Activated CD4-positive, alpha-beta T cell treated with anti-CD3 and anti-CD28 coated beads for 36 hours (primary cell): ENCODE data around the gene CPNE8. TPM values are rescaled to one million over a fixed set of nuclear protein-coding genes. Genes with fewer than 3 reads are reported as not detected.

Experiments
- ATAC-seq: fragments of 200-7000 bp; cut with Tn5 transposase; one replicate; pipeline ENCODE4 v1.10.0; 2021; ENCODE audit warnings: mild to moderate bottlenecking, moderate library complexity
- CTCF ChIA-PET: fragments of 350-600 bp; sonication (Branson Sonifier 250); formaldehyde crosslinking; loops from one replicate; lab custom pipeline; 2021; ENCODE audit warnings: antibody characterized with exemption; lab: Charles Lee
- POLR2A ChIA-PET: fragments of 350-600 bp; sonication (Branson Sonifier 250); formaldehyde crosslinking; loops from one replicate; lab custom pipeline; 2021; ENCODE audit warnings: antibody characterized with exemption, inconsistent platforms; lab: Charles Lee
- DNase-seq: peaks from one replicate; pipeline ENCODE4 v3.0.0-alpha.2; 2020
- H3K27ac Mint-ChIP-seq: one replicate; pipeline ENCODE4 v1.8.0; 2021; ENCODE audit warnings: mixed read lengths
- H3K27me3 Mint-ChIP-seq: one replicate; pipeline ENCODE4 v1.8.0; 2021; ENCODE audit warnings: mixed read lengths
- H3K36me3 Mint-ChIP-seq: one replicate; pipeline ENCODE4 v1.8.0; 2021; ENCODE audit warnings: low read depth, mixed read lengths
- H3K4me1 Mint-ChIP-seq: one replicate; pipeline ENCODE4 v1.8.0; 2021; ENCODE audit warnings: mixed read lengths
- H3K4me3 Mint-ChIP-seq: one replicate; pipeline ENCODE4 v1.8.0; 2021; ENCODE audit warnings: mild to moderate bottlenecking, moderate library complexity, mixed read lengths
- H3K9me3 Mint-ChIP-seq: one replicate; pipeline ENCODE4 v1.8.0; 2021; ENCODE audit warnings: low read depth, mixed read lengths
- intact Hi-C, 2 experiments: fragments of 100-400 bp; cut with DNase I in 1 of 2; cut with micrococcal nuclease in 1 of 2; formaldehyde crosslinking; loops; one replicate each; pipeline versions ENCODE4 v1.14.2 to v1.15.1; 2022 to 2024; cut with DNase I, micrococcal nuclease
- total RNA-seq, 2 experiments: library from RNA; stranded (reverse); gene quantifications; one replicate each; pipeline ENCODE4 v1.2.3, GENCODE V29; 2021

CPNE8 gene
- total RNA-seq, 2 experiments from 2014 or later = 3.0 to 4.6 TPM

DNA sequence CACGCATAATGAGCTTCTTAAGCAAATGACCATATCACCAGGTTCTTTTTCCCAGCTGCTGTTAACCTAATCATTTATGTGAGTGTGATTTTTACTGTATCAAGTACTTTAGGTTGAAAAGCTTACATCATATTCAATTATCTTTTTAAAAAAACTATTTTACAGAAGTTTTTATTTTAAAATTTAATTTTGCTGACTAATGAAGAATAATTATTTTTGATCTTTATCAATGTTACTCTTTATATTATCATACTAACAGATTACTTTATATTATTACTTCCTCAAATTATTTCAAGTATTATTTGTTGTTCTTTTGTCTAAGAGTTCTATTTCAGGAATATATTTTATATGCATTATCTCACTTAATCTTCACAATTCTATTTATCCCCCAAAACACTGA is 236.3 kb downstream of the CPNE8 start:
- Mint-ChIP-seq H3K27me3 (no peaks in the 10 kb centered on the region), H3K27ac (no peak overlapping the region), H3K9me3 (no peaks in the 10 kb centered on the region), H3K4me1 (no peaks in the 10 kb centered on the region), H3K36me3 (peaks cover 3% of the 10 kb centered on the region), H3K4me3 (no peak overlapping the region)
- ATAC-seq (no peak), DNase-seq (no peak)
- CTCF ChIA-PET = no interaction called here
- POLR2A ChIA-PET = no interaction called here
- intact Hi-C loops = loop anchor here in 1 of 2 experiments (10.0 kb wide), 1 partner anchor 436 kb away; no protein-coding TSS in a partner anchor

GRCh38 chr12:38666425-38666824 is 239.0 kb downstream of the CPNE8 start:
- no peak overlapping the region for H3K4me3 Mint-ChIP-seq
- POLR2A ChIA-PET = no interaction called here
- no peak overlapping the region for H3K27ac Mint-ChIP-seq
- peaks cover 16% of the 10 kb centered on the region for H3K36me3 Mint-ChIP-seq
- intact Hi-C loops = loop anchor here in 1 of 2 experiments (10.0 kb wide), 1 partner anchor 438 kb away; no protein-coding TSS in a partner anchor
- no peak for DNase-seq
- H3K4me1 Mint-ChIP-seq = no peaks in the 10 kb centered on the region
- CTCF ChIA-PET = no interaction called here
- no peaks in the 10 kb centered on the region for H3K27me3 Mint-ChIP-seq
- no peak for ATAC-seq
- H3K9me3 Mint-ChIP-seq = peaks cover 14% of the 10 kb centered on the region

GRCh38 chr12:38664661-38665269 is 240.6 kb downstream of the CPNE8 start:
- peak; percentile 6 for DNase-seq
- H3K4me3 Mint-ChIP-seq = no peak overlapping the region
- H3K9me3 Mint-ChIP-seq = peaks cover 18% of the 10 kb centered on the region
- no peaks in the 10 kb centered on the region for H3K4me1 Mint-ChIP-seq
- CTCF ChIA-PET = no interaction called here
- intact Hi-C loops = loop anchor here in 1 of 2 experiments (10.0 kb wide), 1 partner anchor 440 kb away; no protein-coding TSS in a partner anchor
- no peaks in the 10 kb centered on the region for H3K27me3 Mint-ChIP-seq
- POLR2A ChIA-PET = no interaction called here
- no peak for ATAC-seq
- peaks cover 18% of the 10 kb centered on the region for H3K36me3 Mint-ChIP-seq
- no peak overlapping the region for H3K27ac Mint-ChIP-seq

GRCh38 chr12:38662829-38663228 is 242.6 kb downstream of the CPNE8 start:
- no peaks in the 10 kb centered on the region for H3K27me3 Mint-ChIP-seq

DNA sequence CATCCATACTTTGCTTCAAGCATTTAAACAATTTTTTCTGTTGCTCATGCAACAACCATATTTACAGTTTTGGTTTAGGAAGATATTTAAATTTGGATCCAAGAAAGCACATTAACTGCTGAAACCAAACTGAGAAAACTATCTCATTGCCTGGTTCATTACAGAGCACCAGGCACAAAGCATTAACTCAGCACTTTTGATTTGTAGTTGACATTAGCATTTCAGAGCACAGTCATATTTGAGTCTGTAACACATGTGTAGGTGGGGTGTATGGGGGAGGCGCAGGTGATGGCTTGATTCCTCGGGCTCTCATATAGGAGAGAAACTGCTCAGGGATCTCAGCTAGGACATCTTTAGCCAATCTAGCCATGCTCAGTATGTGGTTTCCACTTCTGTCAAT is 251.7 kb downstream of the CPNE8 start:
- H3K9me3 Mint-ChIP-seq = no peaks in the 10 kb centered on the region
- ATAC-seq (no peak), DNase-seq (no peak)
- ChIA-PET CTCF (no interaction called here), POLR2A (no interaction called here)
- H3K27me3 Mint-ChIP-seq = no peaks in the 10 kb centered on the region
- no peak overlapping the region for H3K4me3 Mint-ChIP-seq
- H3K36me3 Mint-ChIP-seq = peaks cover 1% of the 10 kb centered on the region
- intact Hi-C loops = no loop called here
- no peak overlapping the region for H3K27ac Mint-ChIP-seq
- peaks cover 2% of the 10 kb centered on the region for H3K4me1 Mint-ChIP-seq

More at GRCh38 chr12:38662829-38663228, 242.6 kb downstream of the CPNE8 start:
- ATAC-seq (no peak), DNase-seq (no peak)
- POLR2A ChIA-PET = no interaction called here
- no peaks in the 10 kb centered on the region for H3K4me1 Mint-ChIP-seq
- H3K27ac Mint-ChIP-seq = no peak overlapping the region
- CTCF ChIA-PET = no interaction called here
- H3K9me3 Mint-ChIP-seq = peaks cover 26% of the 10 kb centered on the region
- H3K36me3 Mint-ChIP-seq = peaks cover 18% of the 10 kb centered on the region
- intact Hi-C loops = loop anchor here in 1 of 2 experiments (10.0 kb wide), 1 partner anchor 442 kb away; no protein-coding TSS in a partner anchor
- H3K4me3 Mint-ChIP-seq = no peak overlapping the region

- DNase-seq (no peak), ATAC-seq (no peak)
- Mint-ChIP-seq H3K36me3 (no peaks in the 10 kb centered on the region), H3K27ac (no peak overlapping the region), H3K27me3 (no peaks in the 10 kb centered on the region), H3K9me3 (peaks cover 2% of the 10 kb centered on the region), H3K4me1 (no peaks in the 10 kb centered on the region), H3K4me3 (no peak overlapping the region)
- ChIA-PET CTCF (no interaction called here), POLR2A (no interaction called here)
- intact Hi-C loops = no loop called here
Measured at GRCh38 chr12:38648813-38649212, 256.6 kb downstream of the CPNE8 start.

DNA sequence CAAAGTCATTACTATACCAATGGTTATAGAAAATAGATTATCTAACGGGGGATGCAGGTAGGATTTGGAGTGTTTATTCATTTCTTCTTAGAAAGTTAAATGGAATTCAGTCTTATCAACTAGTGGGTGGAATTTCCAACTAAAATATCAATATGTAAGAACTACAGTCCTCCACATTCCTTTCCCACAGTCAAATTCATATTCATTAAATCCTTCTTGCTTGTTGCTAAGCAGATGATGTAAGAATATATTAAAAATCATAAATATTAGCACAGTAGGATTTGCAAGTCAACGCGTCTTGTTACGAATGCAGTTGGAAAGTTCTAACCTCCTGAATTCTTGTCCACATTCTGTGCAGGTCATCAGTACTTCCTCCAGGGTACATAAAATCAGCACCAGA is 259.2 kb downstream of the CPNE8 start:
- ChIA-PET CTCF (no interaction called here), POLR2A (no interaction called here)
- H3K4me1 Mint-ChIP-seq = no peaks in the 10 kb centered on the region
- H3K36me3 Mint-ChIP-seq = no peaks in the 10 kb centered on the region
- no peak overlapping the region for H3K4me3 Mint-ChIP-seq
- no peak for DNase-seq
- ATAC-seq = no peak
- no peak overlapping the region for H3K27ac Mint-ChIP-seq
- no peaks in the 10 kb centered on the region for H3K27me3 Mint-ChIP-seq
- intact Hi-C loops = no loop called here
- H3K9me3 Mint-ChIP-seq = peaks cover 2% of the 10 kb centered on the region

- no peak overlapping the region for H3K27ac Mint-ChIP-seq
- H3K36me3 Mint-ChIP-seq = no peaks in the 10 kb centered on the region
- H3K9me3 Mint-ChIP-seq = peaks cover 3% of the 10 kb centered on the region
- DNase-seq = no peak
- ATAC-seq = no peak
- CTCF ChIA-PET = no interaction called here
- intact Hi-C loops = no loop called here
- no peaks in the 10 kb centered on the region for H3K4me1 Mint-ChIP-seq
- H3K27me3 Mint-ChIP-seq = no peaks in the 10 kb centered on the region
- H3K4me3 Mint-ChIP-seq = no peak overlapping the region
- POLR2A ChIA-PET = no interaction called here
Measured at GRCh38 chr12:38639625-38640024, 265.8 kb downstream of the CPNE8 start.

- peaks cover 1% of the 10 kb centered on the region for H3K9me3 Mint-ChIP-seq
- ChIA-PET CTCF (no interaction called here), POLR2A (no interaction called here)
- H3K36me3 Mint-ChIP-seq = no peaks in the 10 kb centered on the region
- no peak for ATAC-seq
- DNase-seq = no peak
- no peak overlapping the region for H3K27ac Mint-ChIP-seq
- H3K4me1 Mint-ChIP-seq = no peaks in the 10 kb centered on the region
- H3K27me3 Mint-ChIP-seq = no peaks in the 10 kb centered on the region
- intact Hi-C loops = no loop called here
- no peak overlapping the region for H3K4me3 Mint-ChIP-seq
Measured at GRCh38 chr12:38638401-38638800, 267.0 kb downstream of the CPNE8 start.

GRCh38 chr12:38633511-38633910 is 271.9 kb downstream of the CPNE8 start:
- Mint-ChIP-seq H3K4me3 (no peak overlapping the region), H3K9me3 (peaks cover 1% of the 10 kb centered on the region), H3K4me1 (no peaks in the 10 kb centered on the region), H3K36me3 (no peaks in the 10 kb centered on the region), H3K27me3 (no peaks in the 10 kb centered on the region), H3K27ac (no peak overlapping the region)
- DNase-seq = no peak
- POLR2A ChIA-PET = no interaction called here
- no peak for ATAC-seq
- intact Hi-C loops = no loop called here
- CTCF ChIA-PET = no interaction called here

- Mint-ChIP-seq H3K27me3 (no peaks in the 10 kb centered on the region), H3K4me1 (no peaks in the 10 kb centered on the region), H3K9me3 (peaks cover 9% of the 10 kb centered on the region), H3K27ac (no peak overlapping the region), H3K36me3 (no peaks in the 10 kb centered on the region), H3K4me3 (no peak overlapping the region)
- ChIA-PET CTCF (no interaction called here), POLR2A (no interaction called here)
- intact Hi-C loops = no loop called here
- ATAC-seq (no peak), DNase-seq (no peak)
Measured at GRCh38 chr12:38629064-38629463, 276.3 kb downstream of the CPNE8 start.

GRCh38 chr12:38628288-38628687 is 277.1 kb downstream of the CPNE8 start:
- Mint-ChIP-seq H3K27ac (no peak overlapping the region), H3K27me3 (no peaks in the 10 kb centered on the region), H3K9me3 (peaks cover 13% of the 10 kb centered on the region), H3K36me3 (no peaks in the 10 kb centered on the region), H3K4me3 (no peak overlapping the region), H3K4me1 (no peaks in the 10 kb centered on the region)
- DNase-seq (no peak), ATAC-seq (no peak)
- intact Hi-C loops = no loop called here
- CTCF ChIA-PET = no interaction called here
- POLR2A ChIA-PET = no interaction called here
